ENCODE results near the gene FBXO41. TPM values are rescaled to one million over a fixed set of nuclear protein-coding genes. Genes with fewer than 3 reads are reported as not detected.

FBXO41 gene
- total and polyA plus RNA-seq, 10 of the 15 experiments (the other 5 are each of a cell fraction or from before 2014, with no cell fraction given), result 1.9 to 38.9 (median 11.3) TPM

- TF ChIP-seq KAT2A (conservative IDR thresholded peaks at IDR 0.05; ENCODE audit: control insufficient read depth, low read depth, low read length), result no peak
- TF ChIP-seq E4F1 (IDR thresholded peaks at IDR 0.05; ENCODE audit: borderline replicate concordance, partially characterized antibody), result no peak
- TF ChIP-seq RFX5 (IDR thresholded peaks at IDR 0.05; ENCODE audit: low read depth, low read length), result no peak
- peak; percentile 26; the same call in 1 of the 2 replicates for TF ChIP-seq LARP7 (IDR thresholded peaks at IDR 0.05)
- TF ChIP-seq CHD1 (IDR thresholded peaks at IDR 0.05; ENCODE audit: low read depth, low read length), result no peak
- TF ChIP-seq MAX (IDR thresholded peaks at IDR 0.05; ENCODE audit: low read depth, low read length), result no peak
- TF ChIP-seq SMARCA5 (IDR thresholded peaks at IDR 0.05), result no peak
- no peak for TF ChIP-seq BCLAF1 (IDR thresholded peaks at IDR 0.05)
- TF ChIP-seq ESRRA (IDR thresholded peaks at IDR 0.05; ENCODE audit: low read length), result no peak
- TF ChIP-seq CHD2 (IDR thresholded peaks at IDR 0.05; ENCODE audit: borderline replicate concordance, low read depth, low read length), result no peak
- TF ChIP-seq PKNOX1 (IDR thresholded peaks at IDR 0.05), result no peak
- peak; percentile 45; the same call in 1 of the 2 replicates for TF ChIP-seq MXI1 (IDR thresholded peaks at IDR 0.05; ENCODE audit: low read depth, low read length)
- TF ChIP-seq SMAD5 (IDR thresholded peaks at IDR 0.05; ENCODE audit: low read depth), result no peak
- no peak for TF ChIP-seq ATF7 (IDR thresholded peaks at IDR 0.05; ENCODE audit: low read depth)
- no peak for TF ChIP-seq BMI1 (IDR thresholded peaks at IDR 0.05; ENCODE audit: borderline replicate concordance)
- TF ChIP-seq ATF3 (IDR thresholded peaks at IDR 0.05; ENCODE audit: borderline replicate concordance, extremely low read depth, low read depth, low read length), result no peak
- no peak for TF ChIP-seq FOS (IDR thresholded peaks at IDR 0.05; ENCODE audit: borderline replicate concordance, extremely low read depth, insufficient read length)
- TF ChIP-seq SMAD1 (IDR thresholded peaks at IDR 0.05; ENCODE audit: low read depth, partially characterized antibody), result no peak
- no peak for TF ChIP-seq KLF5 (IDR thresholded peaks at IDR 0.05; ENCODE audit: partially characterized antibody)
- TF ChIP-seq NFYB (IDR thresholded peaks at IDR 0.05; ENCODE audit: insufficient read depth, low read depth, low read length), result no peak
- TF ChIP-seq HSF1 (IDR thresholded peaks at IDR 0.05; ENCODE audit: low read depth, low read length), result no peak
- no peak for TF ChIP-seq GABPA (IDR thresholded peaks at IDR 0.05; ENCODE audit: low read depth)
Measured at GRCh38 chr2:73283545-73284295, 558 bp downstream of the FBXO41 start (continued).

Measured in GM12878 (cell line).